Measurements from ENCODE around the gene ZEB1. TPM values are rescaled to one million over a fixed set of nuclear protein-coding genes. Genes with fewer than 3 reads are reported as not detected.

The ZEB1 gene
- total and polyA plus RNA-seq, 8 donors = 29.9 to 40.8 (median 34.4) TPM

DNA sequence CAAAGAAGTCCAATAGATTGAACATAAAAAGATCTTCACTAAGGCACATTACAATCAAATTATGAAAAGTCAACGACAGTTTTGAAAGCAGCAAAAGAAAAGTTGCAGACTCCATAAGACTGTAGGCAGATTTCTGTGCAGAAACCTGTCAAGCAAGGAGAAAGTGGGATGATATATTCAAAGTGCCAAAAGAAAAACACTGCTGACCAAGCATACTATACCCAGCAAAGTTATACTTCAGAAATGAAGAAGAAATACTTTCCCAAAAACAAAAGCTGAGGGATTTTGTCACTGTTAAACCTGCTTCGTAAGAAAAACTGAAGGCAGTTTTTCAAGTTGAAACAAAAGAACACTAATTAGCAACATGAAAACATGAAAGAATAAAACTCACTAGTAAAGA is 145.5 kb downstream of the ZEB1 start:
- Histone ChIP-seq H3K27me3 (no peaks in the 10 kb centered on the region), H3K27ac (no peak overlapping the region), H3K4me3 (no peak overlapping the region), H3K4me1 (no peaks in the 10 kb centered on the region), H3K36me3 (peaks cover 0 to 48% of the 10 kb centered on the region in 2 donors), H3K9me3 (peaks cover 0 to 30% of the 10 kb centered on the region in 2 donors)
- intact Hi-C loops (cut with DNase I) = no loop called here
- ATAC-seq (no peak), DNase-seq (no peak)
- no peak for TF ChIP-seq CTCF (IDR thresholded peaks at IDR 0.05)

- Histone ChIP-seq H3K27ac (no peak overlapping the region), H3K9me3 (peaks cover 0 to 30% of the 10 kb centered on the region in 2 donors), H3K4me3 (no peak overlapping the region), H3K27me3 (no peaks in the 10 kb centered on the region), H3K4me1 (no peaks in the 10 kb centered on the region), H3K36me3 (peaks cover 0 to 48% of the 10 kb centered on the region in 2 donors)
- ATAC-seq (no peak), DNase-seq (no peak)
- TF ChIP-seq CTCF (IDR thresholded peaks at IDR 0.05) = no peak
- intact Hi-C loops (cut with DNase I) = no loop called here
Observed at GRCh38 chr10:31466313-31466712, 147.3 kb downstream of the ZEB1 start.

- intact Hi-C loops (cut with DNase I) = no loop called here
- Histone ChIP-seq H3K27me3 (no peaks in the 10 kb centered on the region), H3K36me3 (peaks cover 0 to 34% of the 10 kb centered on the region in 2 donors), H3K4me1 (no peaks in the 10 kb centered on the region), H3K9me3 (peaks cover 0 to 26% of the 10 kb centered on the region in 2 donors), H3K27ac (no peak overlapping the region), H3K4me3 (no peak overlapping the region)
- TF ChIP-seq CTCF (IDR thresholded peaks at IDR 0.05) = peak; percentile 40 to 47
- DNase-seq (peak in 2 of 4 donors; percentile 13 to 25), ATAC-seq (peak; percentile 95)
Observed at GRCh38 chr10:31467791-31468535, 148.9 kb downstream of the ZEB1 start.

DNA sequence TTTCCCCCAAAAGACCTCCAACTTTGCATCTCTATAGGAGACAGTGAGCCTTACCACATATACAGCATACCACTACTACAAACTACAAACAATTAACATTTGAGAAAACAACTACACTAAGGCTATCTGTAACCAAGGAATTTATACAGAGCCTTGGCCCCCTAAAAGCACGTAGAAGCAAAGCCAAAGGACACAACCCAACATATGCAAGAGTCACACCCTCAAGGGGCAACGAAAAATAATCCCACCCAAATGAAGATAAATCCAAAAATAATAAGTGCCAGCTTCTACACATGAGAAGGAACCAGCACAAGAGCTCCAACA is 149.5 kb downstream of the ZEB1 start:
- peaks cover 0 to 29% of the 10 kb centered on the region in 2 donors for H3K36me3 ChIP-seq
- intact Hi-C loops (cut with DNase I) = no loop called here
- H3K9me3 ChIP-seq = peaks cover 0 to 21% of the 10 kb centered on the region in 2 donors
- H3K4me3 ChIP-seq = no peak overlapping the region
- H3K4me1 ChIP-seq = no peaks in the 10 kb centered on the region
- H3K27me3 ChIP-seq = no peaks in the 10 kb centered on the region
- ATAC-seq = no peak
- TF ChIP-seq CTCF (IDR thresholded peaks at IDR 0.05) = no peak
- H3K27ac ChIP-seq = no peak overlapping the region
- DNase-seq = no peak

GRCh38 chr10:31475519-31475918 is 156.5 kb downstream of the ZEB1 start:
- DNase-seq (no peak), ATAC-seq (no peak)
- Histone ChIP-seq H3K4me3 (no peak overlapping the region), H3K36me3 (no peaks in the 10 kb centered on the region), H3K4me1 (no peaks in the 10 kb centered on the region), H3K27me3 (no peaks in the 10 kb centered on the region), H3K9me3 (peaks cover 0 to 12% of the 10 kb centered on the region in 2 donors), H3K27ac (no peak overlapping the region)
- TF ChIP-seq CTCF (IDR thresholded peaks at IDR 0.05) = no peak
- intact Hi-C loops (cut with DNase I) = no loop called here

Measured in left lung (tissue), 10 donors.